ENCODE data around the gene CAMK2G. TPM values are rescaled to one million over a fixed set of nuclear protein-coding genes. Genes with fewer than 3 reads are reported as not detected.

The CAMK2G gene
- total and polyA plus RNA-seq, 4 donors: 6.8 to 18.3 (median 9.9) TPM

DNA sequence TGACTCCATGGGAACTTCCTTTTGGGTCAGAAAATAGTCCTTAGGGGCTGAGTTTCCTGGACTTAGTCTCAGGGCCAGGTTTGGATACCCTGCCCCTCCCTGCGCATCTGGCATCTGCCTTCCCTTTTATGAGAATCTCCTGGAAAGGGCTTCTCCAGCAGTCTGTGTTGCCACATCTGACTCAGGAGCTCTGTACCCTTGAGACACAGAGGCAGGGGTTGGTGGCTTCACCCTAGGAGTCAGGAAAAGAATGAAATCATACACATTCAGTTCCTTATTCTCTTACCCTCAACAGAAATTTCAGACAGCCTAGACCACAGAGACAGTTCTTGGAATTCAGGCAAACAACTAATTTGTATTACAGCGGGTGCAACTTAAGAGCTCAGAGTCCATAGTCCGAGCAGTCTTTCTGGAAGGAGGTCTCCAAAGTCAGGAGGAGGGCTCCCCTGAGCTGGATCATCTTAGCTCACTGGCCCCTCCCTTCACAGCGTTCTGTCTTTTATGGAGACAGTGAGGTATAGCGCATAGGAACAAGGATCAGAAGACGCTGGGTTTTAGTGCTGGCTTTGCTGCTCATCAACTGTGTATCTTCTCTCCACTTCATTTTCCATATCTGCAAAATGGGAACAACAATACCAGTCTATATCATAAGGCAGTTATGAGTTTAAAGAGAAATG lies 33.6 kb upstream of the CAMK2G start:
- H3K4me1 ChIP-seq (ENCODE audit: control insufficient read depth in 4 of 4, insufficient read depth in 4 of 4, low read length in 3 of 4): peaks cover 4 to 23% (median 13%) of the 10 kb centered on the region in 4 donors
- no peaks in the 10 kb centered on the region for H3K36me3 ChIP-seq (ENCODE audit: control insufficient read depth in 4 of 4, insufficient read depth in 3 of 4, low read depth in 1 of 4, low read length in 3 of 4)
- TF ChIP-seq TAF1 (conservative IDR thresholded peaks at IDR 0.05): no peak
- TF ChIP-seq RAD21 (IDR thresholded peaks at IDR 0.05): no peak
- no peak for TF ChIP-seq GABPA (IDR thresholded peaks at IDR 0.05 in 1 of 2, conservative IDR thresholded peaks at IDR 0.05 in 1 of 2)
- no peak for TF ChIP-seq RXRA (IDR thresholded peaks at IDR 0.05)
- TF ChIP-seq FOXA2 (IDR thresholded peaks at IDR 0.05): no peak
- TF ChIP-seq HNF4A (conservative IDR thresholded peaks at IDR 0.05): no peak
- TF ChIP-seq, protein P1, sequence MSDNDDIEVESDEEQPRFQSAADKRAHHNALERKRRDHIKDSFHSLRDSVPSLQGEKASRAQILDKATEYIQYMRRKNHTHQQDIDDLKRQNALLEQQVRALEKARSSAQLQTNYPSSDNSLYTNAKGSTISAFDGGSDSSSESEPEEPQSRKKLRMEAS (IDR thresholded peaks at IDR 0.05): no peak
- TF ChIP-seq, protein P2, sequence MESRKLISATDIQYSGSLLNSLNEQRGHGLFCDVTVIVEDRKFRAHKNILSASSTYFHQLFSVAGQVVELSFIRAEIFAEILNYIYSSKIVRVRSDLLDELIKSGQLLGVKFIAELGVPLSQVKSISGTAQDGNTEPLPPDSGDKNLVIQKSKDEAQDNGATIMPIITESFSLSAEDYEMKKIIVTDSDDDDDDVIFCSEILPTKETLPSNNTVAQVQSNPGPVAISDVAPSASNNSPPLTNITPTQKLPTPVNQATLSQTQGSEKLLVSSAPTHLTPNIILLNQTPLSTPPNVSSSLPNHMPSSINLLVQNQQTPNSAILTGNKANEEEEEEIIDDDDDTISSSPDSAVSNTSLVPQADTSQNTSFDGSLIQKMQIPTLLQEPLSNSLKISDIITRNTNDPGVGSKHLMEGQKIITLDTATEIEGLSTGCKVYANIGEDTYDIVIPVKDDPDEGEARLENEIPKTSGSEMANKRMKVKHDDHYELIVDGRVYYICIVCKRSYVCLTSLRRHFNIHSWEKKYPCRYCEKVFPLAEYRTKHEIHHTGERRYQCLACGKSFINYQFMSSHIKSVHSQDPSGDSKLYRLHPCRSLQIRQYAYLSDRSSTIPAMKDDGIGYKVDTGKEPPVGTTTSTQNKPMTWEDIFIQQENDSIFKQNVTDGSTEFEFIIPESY (IDR thresholded peaks at IDR 0.05): no peak
- no peak for TF ChIP-seq FOXA1 (IDR thresholded peaks at IDR 0.05)
- no peak for TF ChIP-seq EGR1 (IDR thresholded peaks at IDR 0.05; ENCODE audit: low read depth in 2 of 2)
- no peak for TF ChIP-seq NR2F2 (IDR thresholded peaks at IDR 0.05)
- no peaks in the 10 kb centered on the region for H3K9me3 ChIP-seq (ENCODE audit: control insufficient read depth in 4 of 4, low read length in 3 of 4)
- no peaks in the 10 kb centered on the region for H3K27me3 ChIP-seq (ENCODE audit: control insufficient read depth in 4 of 4, insufficient read depth in 4 of 4, low read length in 3 of 4)
- peak overlapping the region in 1 of 2 donors; percentile 48 for H3K27ac ChIP-seq (ENCODE audit: low read depth in 1 of 2, low read length in 2 of 2)
- H3K9ac ChIP-seq (ENCODE audit: low read depth in 1 of 2, low read length in 2 of 2): no peak overlapping the region
- 78% methylated on average over 6 of the region's 6 CpGs for WGBS
- H3K4me3 ChIP-seq (ENCODE audit: low read depth in 1 of 3, low read length in 3 of 3): no peak overlapping the region
- no peak for DNase-seq (ENCODE audit: low spot score)

DNA sequence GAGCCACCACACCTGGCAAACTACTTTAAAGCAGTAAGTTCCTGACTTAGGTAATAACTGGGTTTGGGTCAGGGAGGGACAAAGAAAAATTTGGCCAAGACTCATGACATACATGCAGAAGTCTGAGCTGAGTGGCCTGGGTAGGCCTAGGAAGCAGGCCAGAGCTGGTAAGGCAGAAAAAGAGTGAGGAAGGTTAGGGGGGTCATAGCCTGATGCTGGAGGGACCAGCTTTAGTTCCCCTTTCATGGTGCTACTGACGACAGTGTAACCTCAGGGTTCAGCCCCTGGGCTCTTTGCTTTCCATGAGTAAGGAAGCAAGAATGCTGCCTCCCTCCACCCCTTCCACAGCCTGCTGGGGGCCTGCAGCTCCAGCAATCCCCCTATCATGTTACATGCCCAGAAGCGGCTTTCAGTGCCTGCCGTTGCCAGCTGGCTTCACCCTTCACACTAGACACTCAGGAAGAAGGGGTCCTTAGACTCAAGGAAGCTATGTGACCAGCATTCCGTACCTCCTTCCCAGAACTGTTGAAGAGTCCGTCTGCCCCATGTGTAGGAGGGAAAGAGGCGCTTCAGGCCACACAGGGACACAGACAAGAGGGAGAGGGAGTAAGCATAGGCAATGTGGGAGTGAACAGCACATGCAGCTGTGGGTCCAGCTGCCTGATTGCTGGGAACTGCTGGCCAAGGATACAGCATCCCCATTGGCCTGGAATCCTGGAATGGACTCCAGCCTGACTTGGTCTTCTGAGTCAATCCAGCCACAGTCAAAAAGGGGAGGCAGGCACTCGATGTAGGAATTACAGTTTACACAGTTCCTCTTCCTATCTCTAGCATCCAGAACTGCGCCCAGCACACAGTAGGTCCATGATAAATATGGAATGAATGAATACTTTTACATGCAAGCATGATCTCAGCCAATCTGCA lies 32.4 kb upstream of the CAMK2G start:
- Histone ChIP-seq H3K9ac (ENCODE audit: low read depth in 1 of 2, low read length in 2 of 2) (no peak overlapping the region), H3K27ac (ENCODE audit: low read depth in 1 of 2, low read length in 2 of 2) (peak overlapping the region; percentile 3 to 36), H3K36me3 (ENCODE audit: control insufficient read depth in 4 of 4, insufficient read depth in 3 of 4, low read depth in 1 of 4, low read length in 3 of 4) (no peaks in the 10 kb centered on the region), H3K4me3 (ENCODE audit: low read depth in 1 of 3, low read length in 3 of 3) (no peak overlapping the region), H3K27me3 (ENCODE audit: control insufficient read depth in 4 of 4, insufficient read depth in 4 of 4, low read length in 3 of 4) (no peaks in the 10 kb centered on the region), H3K9me3 (ENCODE audit: control insufficient read depth in 4 of 4, low read length in 3 of 4) (no peaks in the 10 kb centered on the region), H3K4me1 (ENCODE audit: control insufficient read depth in 4 of 4, insufficient read depth in 4 of 4, low read length in 3 of 4) (peaks cover 4 to 30% (median 16%) of the 10 kb centered on the region in 4 donors)
- 72% methylated on average over 8 of the region's 8 CpGs for WGBS
- no peak for TF ChIP-seq FOXA2 (IDR thresholded peaks at IDR 0.05)
- no peak for TF ChIP-seq TAF1 (conservative IDR thresholded peaks at IDR 0.05)
- TF ChIP-seq RAD21 (IDR thresholded peaks at IDR 0.05): no peak
- TF ChIP-seq SP1 (IDR thresholded peaks at IDR 0.05): peak; percentile 46
- no peak for TF ChIP-seq GABPA (IDR thresholded peaks at IDR 0.05 in 1 of 2, conservative IDR thresholded peaks at IDR 0.05 in 1 of 2)
- TF ChIP-seq YY1 (IDR thresholded peaks at IDR 0.05): no peak
- TF ChIP-seq, protein P1 (IDR thresholded peaks at IDR 0.05): no peak
- TF ChIP-seq NR2F2 (IDR thresholded peaks at IDR 0.05): peak; percentile 91
- no peak for TF ChIP-seq FOXA1 (IDR thresholded peaks at IDR 0.05)
- no peak for TF ChIP-seq HNF4G (IDR thresholded peaks at IDR 0.05)
- peak in 1 of 2 donors; percentile 30 for TF ChIP-seq JUND (IDR thresholded peaks at IDR 0.05)
- no peak for TF ChIP-seq HNF4A (conservative IDR thresholded peaks at IDR 0.05)
- TF ChIP-seq RXRA (IDR thresholded peaks at IDR 0.05): peak in 1 of 2 donors; percentile 29
- TF ChIP-seq, protein P3, sequence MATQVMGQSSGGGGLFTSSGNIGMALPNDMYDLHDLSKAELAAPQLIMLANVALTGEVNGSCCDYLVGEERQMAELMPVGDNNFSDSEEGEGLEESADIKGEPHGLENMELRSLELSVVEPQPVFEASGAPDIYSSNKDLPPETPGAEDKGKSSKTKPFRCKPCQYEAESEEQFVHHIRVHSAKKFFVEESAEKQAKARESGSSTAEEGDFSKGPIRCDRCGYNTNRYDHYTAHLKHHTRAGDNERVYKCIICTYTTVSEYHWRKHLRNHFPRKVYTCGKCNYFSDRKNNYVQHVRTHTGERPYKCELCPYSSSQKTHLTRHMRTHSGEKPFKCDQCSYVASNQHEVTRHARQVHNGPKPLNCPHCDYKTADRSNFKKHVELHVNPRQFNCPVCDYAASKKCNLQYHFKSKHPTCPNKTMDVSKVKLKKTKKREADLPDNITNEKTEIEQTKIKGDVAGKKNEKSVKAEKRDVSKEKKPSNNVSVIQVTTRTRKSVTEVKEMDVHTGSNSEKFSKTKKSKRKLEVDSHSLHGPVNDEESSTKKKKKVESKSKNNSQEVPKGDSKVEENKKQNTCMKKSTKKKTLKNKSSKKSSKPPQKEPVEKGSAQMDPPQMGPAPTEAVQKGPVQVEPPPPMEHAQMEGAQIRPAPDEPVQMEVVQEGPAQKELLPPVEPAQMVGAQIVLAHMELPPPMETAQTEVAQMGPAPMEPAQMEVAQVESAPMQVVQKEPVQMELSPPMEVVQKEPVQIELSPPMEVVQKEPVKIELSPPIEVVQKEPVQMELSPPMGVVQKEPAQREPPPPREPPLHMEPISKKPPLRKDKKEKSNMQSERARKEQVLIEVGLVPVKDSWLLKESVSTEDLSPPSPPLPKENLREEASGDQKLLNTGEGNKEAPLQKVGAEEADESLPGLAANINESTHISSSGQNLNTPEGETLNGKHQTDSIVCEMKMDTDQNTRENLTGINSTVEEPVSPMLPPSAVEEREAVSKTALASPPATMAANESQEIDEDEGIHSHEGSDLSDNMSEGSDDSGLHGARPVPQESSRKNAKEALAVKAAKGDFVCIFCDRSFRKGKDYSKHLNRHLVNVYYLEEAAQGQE (IDR thresholded peaks at IDR 0.05): no peak
- DNase-seq (ENCODE audit: low spot score): no peak
